GM11168 (cell line): ENCODE measurements around the gene RAB35.

Experiments used
- in situ Hi-C: fragments of 300-500 bp; cut with MboI; formaldehyde crosslinking; loops from one replicate; pipeline ENCODE4 v1.12.0; 2022; ENCODE audit warnings: low sequenced_read_pairs; ENCODE audit not compliant: unreplicated experiment

Gene RAB35

GRCh38 chr12:120134307-120134980, 17.9 kb upstream of the RAB35 start:
- in situ Hi-C loops, result no loop called here

GRCh38 chr12:120132863-120133385, 16.4 kb upstream of the RAB35 start:
- in situ Hi-C loops, result no loop called here

- in situ Hi-C loops, result no loop called here
Measured at GRCh38 chr12:120132054-120132836, 15.7 kb upstream of the RAB35 start.

GRCh38 chr12:120131116-120131515, 14.6 kb upstream of the RAB35 start:
- in situ Hi-C loops, result no loop called here

GRCh38 chr12:120130011-120130410, 13.5 kb upstream of the RAB35 start:
- in situ Hi-C loops, result no loop called here

- in situ Hi-C loops, result no loop called here
Measured at GRCh38 chr12:120126635-120127005, 10.1 kb upstream of the RAB35 start.

GRCh38 chr12:120125792-120126634, 9.5 kb upstream of the RAB35 start:
- in situ Hi-C loops, result no loop called here

GRCh38 chr12:120125029-120125428, 8.5 kb upstream of the RAB35 start:
- in situ Hi-C loops, result no loop called here

- in situ Hi-C loops, result loop anchor here (5.0 kb wide), 1 partner anchor 35 kb away; no protein-coding TSS in a partner anchor
Measured at GRCh38 chr12:120121766-120122293, 5.3 kb upstream of the RAB35 start.

GRCh38 chr12:120121343-120121742, 4.8 kb upstream of the RAB35 start:
- in situ Hi-C loops, result loop anchor here (5.0 kb wide), 1 partner anchor 34 kb away; no protein-coding TSS in a partner anchor

- in situ Hi-C loops, result no loop called here
Measured at GRCh38 chr12:120119271-120119973, 2.9 kb upstream of the RAB35 start.

- in situ Hi-C loops, result no loop called here
Measured at GRCh38 chr12:120118321-120119061, 1.9 kb upstream of the RAB35 start.

- in situ Hi-C loops, result no loop called here
Measured at GRCh38 chr12:120117961-120118320, 1.4 kb upstream of the RAB35 start.

- in situ Hi-C loops, result no loop called here
Measured at GRCh38 chr12:120116792-120117651, 469 bp upstream of the RAB35 start.

GRCh38 chr12:120115692-120116440, 687 bp downstream of the RAB35 start:
- in situ Hi-C loops, result no loop called here

GRCh38 chr12:120115066-120115465, 1.5 kb downstream of the RAB35 start:
- in situ Hi-C loops, result no loop called here
